DND-41 (cell line): Measurements from ENCODE around the gene TMEM30B.

Experiments
- CTCF ChIP-seq: IDR thresholded peaks from 2 replicates; pipeline ENCODE4 v1.5.1; 2012; ENCODE audit warnings: borderline replicate concordance, low read length, moderate library complexity, mild to moderate bottlenecking; ENCODE audit not compliant: poor library complexity, severe bottlenecking; ENCODE audit errors: extremely low read depth
- EZH2 ChIP-seq: IDR thresholded peaks from 3 replicates; pipeline ENCODE4 v1.6.1; 2012; ENCODE audit warnings: borderline replicate concordance, low read depth, mild to moderate bottlenecking, moderate library complexity, low read length, inconsistent platforms; ENCODE audit not compliant: severe bottlenecking

GRCh38 chr14:61238611-61239245 is 42.4 kb downstream of the TMEM30B start:
- TF ChIP-seq CTCF = no peak
- TF ChIP-seq EZH2 = no peak
